ENCODE measurements around the gene UPF1. TPM values are rescaled to one million over a fixed set of nuclear protein-coding genes. Genes with fewer than 3 reads are reported as not detected.
"Not testable (repeated sequence)": the region's sequence is repeated elsewhere in the genome, so short reads cannot be mapped to it uniquely, and the experiment has no call there.

UPF1 gene
- total RNA-seq, 1 experiment from 2014 or later = 92.6 TPM

DNA sequence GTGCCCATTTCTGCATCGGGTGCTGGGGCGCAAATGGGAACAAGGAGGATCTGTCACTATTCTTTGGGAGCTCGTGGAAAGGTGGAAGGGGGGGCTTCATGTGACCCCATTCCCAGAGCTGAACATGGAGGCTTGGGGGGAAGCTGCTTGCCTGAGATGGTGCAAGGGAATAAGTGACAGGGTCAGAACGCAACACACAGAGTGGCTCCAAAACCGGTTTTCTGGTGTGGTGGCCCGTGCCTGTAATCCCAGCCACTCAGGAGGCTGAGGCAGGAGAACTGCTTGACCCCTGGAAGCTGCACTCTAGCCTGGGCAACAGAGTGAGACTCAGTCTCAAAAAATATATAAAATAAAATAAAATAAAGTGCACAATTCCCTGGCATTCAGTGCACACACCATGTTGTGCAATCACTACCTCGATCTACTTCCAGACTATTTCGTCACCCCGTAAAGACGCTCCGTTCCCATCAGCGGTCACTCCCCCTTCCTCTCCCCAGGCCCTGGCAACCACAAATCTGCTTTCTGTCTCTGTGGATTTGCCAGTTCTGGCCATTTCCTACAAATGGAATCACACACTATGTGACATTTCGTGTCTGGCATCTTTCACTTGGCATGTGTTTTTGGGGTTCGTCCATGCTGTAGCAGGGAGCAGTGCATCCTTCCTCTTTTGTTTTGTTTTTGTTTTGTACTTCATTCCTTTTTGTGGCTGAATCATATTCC is 22.4 kb upstream of the UPF1 start:
- H3K4me3 ChIP-seq (ENCODE audit: insufficient read depth, low read depth, low read length) = no peak overlapping the region
- peaks cover 2% of the 10 kb centered on the region; the same call in 1 of the 2 replicates for H3K27me3 ChIP-seq (ENCODE audit: control insufficient read depth, insufficient read depth, low read length)
- DNase-seq = peak; percentile 9

DNA sequence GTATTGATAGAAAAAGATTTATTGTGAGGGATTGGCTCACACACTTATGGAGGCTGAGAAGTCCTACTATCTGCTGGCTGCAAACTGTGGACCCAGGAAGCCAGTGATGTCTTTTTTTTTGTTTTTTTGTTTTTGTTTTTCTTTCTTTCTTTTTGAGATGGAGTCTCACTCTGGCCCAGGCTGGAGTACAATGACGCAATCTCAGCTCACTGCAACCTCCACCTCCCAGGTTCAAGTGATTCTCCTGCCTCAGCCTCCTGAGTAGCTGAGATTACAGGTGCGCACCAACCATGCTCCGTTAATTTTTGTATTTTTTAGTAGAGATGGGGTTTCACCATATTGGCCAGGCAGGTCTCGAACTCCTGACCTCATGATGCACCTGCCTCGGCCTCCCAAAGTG is 20.1 kb upstream of the UPF1 start:
- not testable (repeated sequence) for H3K27me3 ChIP-seq (ENCODE audit: control insufficient read depth, insufficient read depth, low read length); DNase-seq; H3K4me3 ChIP-seq (ENCODE audit: insufficient read depth, low read depth, low read length); H3K36me3 ChIP-seq (replicated peaks; ENCODE audit: control insufficient read depth, insufficient read depth, low read length)

More for the DNA sequence above, 22.4 kb upstream of the UPF1 start:
- no peaks in the 10 kb centered on the region for H3K36me3 ChIP-seq (replicated peaks; ENCODE audit: control insufficient read depth, insufficient read depth, low read length)

DNA sequence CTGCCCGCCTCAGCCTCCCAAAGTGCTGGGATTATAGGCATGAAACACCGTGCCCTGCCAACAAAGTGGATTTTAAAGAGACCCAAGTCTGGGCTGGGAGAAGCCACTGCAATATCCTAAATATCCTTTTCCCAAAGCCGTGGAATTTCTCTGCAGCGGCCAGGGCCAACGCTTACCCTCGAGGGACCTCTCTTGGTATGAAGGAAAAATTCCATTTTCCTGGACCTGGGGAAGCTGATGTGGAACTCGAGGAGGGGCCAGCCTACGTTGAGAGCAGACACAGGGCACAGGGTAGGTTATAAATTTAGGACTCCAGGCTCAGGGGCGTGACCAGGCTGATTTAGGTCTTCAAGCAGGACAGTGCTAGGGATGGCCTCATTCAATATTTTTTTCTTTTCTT is 17.7 kb upstream of the UPF1 start:
- Histone ChIP-seq H3K27me3 (ENCODE audit: control insufficient read depth, insufficient read depth, low read length) (peaks cover 1% of the 10 kb centered on the region; the same call in 1 of the 2 replicates), H3K4me3 (ENCODE audit: insufficient read depth, low read depth, low read length) (no peak overlapping the region), H3K36me3 (replicated peaks; ENCODE audit: control insufficient read depth, insufficient read depth, low read length) (no peaks in the 10 kb centered on the region)
- no peak for DNase-seq

DNA sequence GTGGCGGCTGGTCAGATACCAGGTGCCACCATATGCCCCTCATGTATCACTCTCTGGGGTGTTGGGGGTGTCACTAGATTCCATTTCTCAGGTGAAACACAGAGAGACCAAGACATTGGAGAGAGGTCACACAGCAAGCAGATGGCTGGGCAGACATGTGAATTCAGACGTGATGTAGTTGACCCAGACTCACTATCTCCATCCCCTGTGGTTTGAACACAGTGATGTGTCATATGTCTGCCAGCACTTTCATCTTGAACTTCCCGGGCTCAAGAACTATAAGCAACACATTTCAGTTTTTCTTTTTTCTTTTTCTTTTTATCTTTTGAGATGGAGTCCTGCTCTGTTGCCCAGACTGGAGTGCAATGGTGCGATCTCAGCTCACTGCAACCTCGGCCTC is 16.1 kb upstream of the UPF1 start:
- H3K27me3 ChIP-seq (ENCODE audit: control insufficient read depth, insufficient read depth, low read length) = no peaks in the 10 kb centered on the region
- no peaks in the 10 kb centered on the region for H3K36me3 ChIP-seq (replicated peaks; ENCODE audit: control insufficient read depth, insufficient read depth, low read length)
- DNase-seq = no peak
- H3K4me3 ChIP-seq (ENCODE audit: insufficient read depth, low read depth, low read length) = no peak overlapping the region

DNA sequence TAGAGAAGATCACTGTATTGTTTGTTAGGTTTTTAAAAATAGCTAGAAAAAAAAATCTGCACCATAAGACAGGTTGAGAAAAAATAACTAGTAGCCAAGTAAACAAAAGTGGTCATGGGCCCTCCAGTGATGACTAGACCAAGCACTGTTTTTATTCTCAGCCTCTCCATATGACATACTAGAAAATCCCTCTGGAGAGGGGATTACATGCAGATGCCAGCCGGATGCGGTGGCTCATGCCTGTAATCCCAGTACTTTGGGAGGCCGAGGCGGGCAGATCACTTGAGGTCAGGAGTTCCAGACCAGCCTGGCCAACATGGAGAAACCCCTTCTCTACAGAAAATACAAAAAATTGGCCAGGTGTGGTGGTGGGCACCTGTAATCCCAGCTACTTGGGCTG is 15.1 kb upstream of the UPF1 start:
- not testable (repeated sequence) for H3K4me3 ChIP-seq (ENCODE audit: insufficient read depth, low read depth, low read length); H3K27me3 ChIP-seq (ENCODE audit: control insufficient read depth, insufficient read depth, low read length); H3K36me3 ChIP-seq (replicated peaks; ENCODE audit: control insufficient read depth, insufficient read depth, low read length); DNase-seq

DNA sequence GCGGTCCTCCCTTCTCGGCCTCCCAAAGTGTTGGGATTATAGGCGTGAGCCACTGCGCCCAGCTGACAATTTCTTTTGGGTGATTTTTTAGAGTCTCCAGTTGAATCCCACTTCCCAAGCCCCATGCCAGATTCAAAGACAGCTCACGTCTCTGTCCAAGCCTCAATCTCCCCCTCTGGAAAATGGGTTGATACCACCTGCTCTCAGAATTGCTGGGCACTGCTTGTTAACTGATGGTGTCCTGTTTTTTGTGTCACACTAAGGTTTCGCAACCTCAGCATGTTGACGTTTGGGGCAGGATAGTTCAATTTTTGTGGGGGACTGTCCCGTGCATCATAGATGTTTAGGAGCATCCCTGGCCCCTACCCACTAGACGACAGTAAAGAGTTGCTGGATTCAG is 14.2 kb upstream of the UPF1 start:
- no peaks in the 10 kb centered on the region for H3K36me3 ChIP-seq (replicated peaks; ENCODE audit: control insufficient read depth, insufficient read depth, low read length)
- no peak for DNase-seq
- H3K27me3 ChIP-seq (ENCODE audit: control insufficient read depth, insufficient read depth, low read length) = no peaks in the 10 kb centered on the region
- no peak overlapping the region for H3K4me3 ChIP-seq (ENCODE audit: insufficient read depth, low read depth, low read length)

DNA sequence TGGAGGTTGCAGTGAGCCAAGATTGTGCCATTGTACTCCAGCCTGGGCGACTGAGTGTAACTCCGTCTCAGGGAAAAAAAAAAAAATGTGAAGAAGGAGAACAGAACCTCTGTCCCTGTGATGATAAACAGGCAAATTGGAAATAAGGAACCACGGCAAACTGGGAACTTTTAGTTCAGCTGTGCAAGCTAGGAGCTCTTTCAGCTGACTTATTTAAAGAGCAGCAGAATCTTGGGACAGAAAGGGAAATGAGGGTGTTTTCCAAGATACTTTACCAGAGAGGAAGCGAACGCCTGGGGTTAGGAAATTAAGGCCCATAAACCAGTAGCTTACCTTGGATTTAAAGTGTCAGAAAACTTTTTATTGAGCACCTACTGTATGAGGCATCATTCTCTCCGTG is 3.0 kb upstream of the UPF1 start:
- Histone ChIP-seq H3K27me3 (ENCODE audit: control insufficient read depth, insufficient read depth, low read length) (peaks cover 1% of the 10 kb centered on the region; the same call in 1 of the 2 replicates), H3K36me3 (replicated peaks; ENCODE audit: control insufficient read depth, insufficient read depth, low read length) (no peaks in the 10 kb centered on the region), H3K4me3 (ENCODE audit: insufficient read depth, low read depth, low read length) (no peak overlapping the region)
- DNase-seq = no peak

DNA sequence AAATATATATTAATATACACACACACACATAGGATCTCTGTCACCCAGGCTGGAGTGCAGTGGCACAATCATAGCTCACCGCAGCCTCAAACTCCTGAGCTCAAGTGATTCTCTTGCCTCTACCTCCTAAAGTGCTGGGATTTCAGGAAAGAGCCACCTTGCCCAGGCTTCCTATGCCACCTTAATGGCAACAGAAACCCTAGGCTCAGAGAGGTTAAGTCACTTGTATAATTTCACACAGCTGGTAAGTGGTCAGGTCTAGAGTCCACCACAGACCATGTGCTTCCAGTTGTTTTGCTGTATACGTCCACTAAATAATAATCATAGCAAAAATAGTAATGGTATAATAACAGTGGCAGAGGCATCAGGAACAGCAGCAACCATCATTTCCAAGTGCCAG is 1.3 kb upstream of the UPF1 start:
- Histone ChIP-seq H3K4me3 (ENCODE audit: insufficient read depth, low read depth, low read length) (no peak overlapping the region), H3K36me3 (replicated peaks; ENCODE audit: control insufficient read depth, insufficient read depth, low read length) (no peaks in the 10 kb centered on the region), H3K27me3 (ENCODE audit: control insufficient read depth, insufficient read depth, low read length) (peaks cover 1% of the 10 kb centered on the region; the same call in 1 of the 2 replicates)
- DNase-seq = no peak

DNA sequence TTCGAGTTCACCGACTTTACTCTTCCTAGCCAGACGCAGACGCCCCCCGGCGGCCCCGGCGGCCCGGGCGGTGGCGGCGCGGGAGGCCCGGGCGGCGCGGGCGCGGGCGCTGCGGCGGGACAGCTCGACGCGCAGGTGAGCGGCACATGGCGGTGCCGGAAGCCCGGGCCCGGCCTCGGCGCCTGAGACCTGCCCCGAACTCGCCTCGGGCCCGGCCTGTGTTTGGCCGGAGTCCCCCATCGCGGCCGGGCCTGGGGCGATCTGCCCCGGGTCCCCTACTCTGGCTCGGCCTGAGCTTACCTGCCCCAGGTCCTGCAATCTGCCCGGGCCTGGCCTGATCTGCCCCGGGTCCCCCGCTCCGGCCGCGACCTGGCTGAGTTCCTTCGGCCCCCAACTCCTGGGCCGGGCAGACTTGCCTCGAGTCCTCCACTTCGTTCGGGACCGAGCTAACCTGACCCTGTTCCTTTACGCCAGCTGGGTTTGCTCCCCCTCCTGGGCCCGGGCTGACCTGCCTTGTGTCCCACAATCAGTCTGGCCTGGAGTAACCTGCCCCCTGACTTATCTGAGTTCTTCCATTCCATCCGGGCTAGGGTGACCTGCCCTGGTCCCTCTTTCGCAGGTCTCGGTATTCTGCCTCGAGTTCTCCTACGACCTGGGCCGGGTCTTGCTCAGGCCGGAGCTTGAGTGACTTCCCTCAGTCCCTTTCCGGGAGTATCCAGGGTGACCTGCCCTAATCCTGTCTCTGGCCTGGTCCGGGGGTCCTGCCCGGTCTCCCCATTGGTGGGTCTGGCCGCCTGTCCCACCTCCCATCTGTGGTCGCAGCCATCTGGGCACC is 764 bp downstream of the UPF1 start:
- Histone ChIP-seq H3K36me3 (replicated peaks; ENCODE audit: control insufficient read depth, insufficient read depth, low read length) (peaks cover under 1% of the 10 kb centered on the region), H3K4me3 (ENCODE audit: insufficient read depth, low read depth, low read length) (peak overlapping the region; percentile 85), H3K27me3 (ENCODE audit: control insufficient read depth, insufficient read depth, low read length) (peaks cover 1% of the 10 kb centered on the region; the same call in 1 of the 2 replicates)
- peak; percentile 85 for DNase-seq

DNA sequence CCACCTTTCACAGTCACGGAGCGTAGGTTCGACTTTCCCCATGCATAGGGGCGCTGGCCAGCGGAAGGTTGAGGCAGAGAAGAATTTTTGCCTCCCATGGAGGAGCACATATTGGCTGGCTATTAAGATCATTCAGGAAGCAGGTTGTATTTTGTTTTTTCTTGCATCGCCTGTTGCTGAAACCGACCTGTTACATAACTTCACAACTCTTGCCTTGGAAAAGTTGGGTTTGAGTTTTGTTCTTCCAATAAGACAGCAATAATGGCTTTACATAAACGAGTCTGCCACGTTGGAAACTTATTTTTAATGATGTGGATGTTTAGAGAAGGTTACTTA is 1.4 kb downstream of the UPF1 start:
- peaks cover 1% of the 10 kb centered on the region; the same call in 1 of the 2 replicates for H3K27me3 ChIP-seq (ENCODE audit: control insufficient read depth, insufficient read depth, low read length)
- H3K4me3 ChIP-seq (ENCODE audit: insufficient read depth, low read depth, low read length) = peak overlapping the region; percentile 85
- H3K36me3 ChIP-seq (replicated peaks; ENCODE audit: control insufficient read depth, insufficient read depth, low read length) = peaks cover 4% of the 10 kb centered on the region
- DNase-seq = no peak

DNA sequence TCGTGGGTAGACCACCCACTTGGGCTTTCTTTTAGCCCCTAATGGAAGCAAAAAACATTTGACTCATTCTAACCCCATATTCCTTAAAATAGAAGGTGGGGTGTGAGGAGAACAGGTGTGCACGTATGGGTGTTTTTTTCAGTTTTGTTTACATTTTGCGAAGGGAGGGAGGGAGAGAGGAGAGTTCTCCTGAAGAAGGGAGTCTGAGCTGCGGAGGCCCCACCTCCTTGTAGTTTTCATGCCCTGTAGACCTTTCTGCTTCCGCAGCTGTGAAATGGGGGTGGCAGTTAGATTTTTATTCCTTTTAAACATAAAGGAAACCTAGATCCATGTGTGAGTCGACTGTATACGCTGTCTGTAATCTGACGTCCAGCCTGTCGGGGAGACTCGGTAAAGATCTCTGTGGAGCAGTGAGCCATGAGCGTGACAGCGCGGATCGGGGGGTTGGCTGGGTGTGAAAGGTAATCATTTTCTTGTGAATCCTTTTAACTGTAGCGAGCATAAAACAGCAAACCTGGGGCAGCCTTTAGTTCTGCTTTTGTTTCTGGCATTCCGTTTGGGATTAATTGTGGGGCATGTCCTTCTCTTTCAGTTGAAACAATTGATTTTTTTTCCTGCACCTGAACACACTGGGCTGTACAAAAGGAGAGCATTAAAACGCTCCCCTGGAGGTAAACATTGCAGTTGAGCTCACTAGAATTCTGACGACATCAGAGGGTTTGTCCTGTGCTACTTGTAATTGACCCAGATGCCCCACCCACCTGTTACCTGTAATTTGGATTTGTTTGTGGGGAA is 2.3 kb downstream of the UPF1 start:
- H3K36me3 ChIP-seq (replicated peaks; ENCODE audit: control insufficient read depth, insufficient read depth, low read length) = peaks cover 4% of the 10 kb centered on the region
- DNase-seq = peak; percentile 41
- peak overlapping the region; percentile 18; the same call in 1 of the 2 replicates for H3K4me3 ChIP-seq (ENCODE audit: insufficient read depth, low read depth, low read length)
- peaks cover 1% of the 10 kb centered on the region; the same call in 1 of the 2 replicates for H3K27me3 ChIP-seq (ENCODE audit: control insufficient read depth, insufficient read depth, low read length)

DNA sequence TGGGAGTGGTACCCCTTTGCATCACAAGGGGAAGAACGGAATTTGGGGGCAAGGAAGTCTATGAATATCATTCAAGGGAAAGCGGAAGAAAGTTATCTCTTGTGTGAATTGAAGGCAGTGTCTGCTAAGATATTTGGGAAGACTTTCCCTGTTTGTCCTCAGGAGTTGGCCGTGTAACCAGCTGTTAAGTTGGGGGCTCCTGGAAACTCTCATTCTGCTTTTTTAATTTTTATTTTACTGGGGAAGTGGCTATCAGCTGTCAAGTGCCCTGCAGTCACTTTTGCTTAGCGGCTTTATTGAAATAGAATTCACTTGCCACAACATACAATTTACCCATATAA is 2.9 kb downstream of the UPF1 start:
- Histone ChIP-seq H3K36me3 (replicated peaks; ENCODE audit: control insufficient read depth, insufficient read depth, low read length) (peaks cover 4% of the 10 kb centered on the region), H3K4me3 (ENCODE audit: insufficient read depth, low read depth, low read length) (no peak overlapping the region), H3K27me3 (ENCODE audit: control insufficient read depth, insufficient read depth, low read length) (peaks cover 1% of the 10 kb centered on the region; the same call in 1 of the 2 replicates)
- DNase-seq = no peak

DNA sequence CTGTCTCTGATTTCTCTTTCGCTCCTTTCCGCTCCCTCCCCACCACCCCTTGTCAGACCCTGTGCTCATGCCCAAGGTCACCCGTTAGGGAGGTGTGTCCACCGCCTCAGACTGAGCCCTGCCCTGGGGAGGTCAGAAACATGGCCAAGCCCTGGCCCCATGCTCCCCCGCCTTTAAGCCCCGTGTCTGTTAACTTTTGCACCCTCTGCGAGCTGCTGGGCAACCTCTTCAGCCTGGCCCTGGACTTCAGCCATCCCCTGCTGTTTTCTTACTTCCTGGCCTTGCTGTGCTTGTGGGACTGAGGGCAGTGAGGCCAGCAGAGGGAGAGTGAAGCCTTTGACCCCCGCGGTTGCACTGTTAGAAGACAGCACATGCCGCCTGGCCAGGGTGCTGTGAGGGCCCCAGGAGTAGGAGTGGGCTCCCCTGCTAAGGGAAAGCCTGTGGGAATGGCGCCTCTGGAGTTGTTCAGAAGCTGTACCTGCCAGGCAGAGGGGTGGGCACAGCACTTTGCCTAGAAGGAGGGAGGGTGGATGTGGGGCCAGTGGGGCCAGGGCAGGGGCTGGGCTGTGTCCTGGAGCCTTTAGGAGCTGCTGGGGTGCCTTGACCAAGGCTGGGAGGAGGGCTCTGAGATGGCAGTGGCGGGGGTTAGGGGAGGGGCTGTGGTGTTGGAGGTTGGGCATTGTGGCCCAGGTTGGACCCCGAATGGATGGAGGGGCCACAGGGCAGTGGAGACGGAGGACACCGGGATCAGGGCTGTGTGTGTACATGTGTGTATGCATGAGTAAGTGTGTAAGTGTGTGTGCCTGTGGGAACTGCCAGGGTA is 7.9 kb downstream of the UPF1 start:
- Histone ChIP-seq H3K27me3 (ENCODE audit: control insufficient read depth, insufficient read depth, low read length) (no peaks in the 10 kb centered on the region), H3K36me3 (replicated peaks; ENCODE audit: control insufficient read depth, insufficient read depth, low read length) (peaks cover 4% of the 10 kb centered on the region), H3K4me3 (ENCODE audit: insufficient read depth, low read depth, low read length) (no peak overlapping the region)
- DNase-seq = peak; percentile 76

Data from H7 (cell line).